Measurements from ENCODE around the gene ASTN2.

GRCh38 chr9:116689486-116690032 lies 725.3 kb downstream of the ASTN2 start:
- TF ChIP-seq, protein P1, sequence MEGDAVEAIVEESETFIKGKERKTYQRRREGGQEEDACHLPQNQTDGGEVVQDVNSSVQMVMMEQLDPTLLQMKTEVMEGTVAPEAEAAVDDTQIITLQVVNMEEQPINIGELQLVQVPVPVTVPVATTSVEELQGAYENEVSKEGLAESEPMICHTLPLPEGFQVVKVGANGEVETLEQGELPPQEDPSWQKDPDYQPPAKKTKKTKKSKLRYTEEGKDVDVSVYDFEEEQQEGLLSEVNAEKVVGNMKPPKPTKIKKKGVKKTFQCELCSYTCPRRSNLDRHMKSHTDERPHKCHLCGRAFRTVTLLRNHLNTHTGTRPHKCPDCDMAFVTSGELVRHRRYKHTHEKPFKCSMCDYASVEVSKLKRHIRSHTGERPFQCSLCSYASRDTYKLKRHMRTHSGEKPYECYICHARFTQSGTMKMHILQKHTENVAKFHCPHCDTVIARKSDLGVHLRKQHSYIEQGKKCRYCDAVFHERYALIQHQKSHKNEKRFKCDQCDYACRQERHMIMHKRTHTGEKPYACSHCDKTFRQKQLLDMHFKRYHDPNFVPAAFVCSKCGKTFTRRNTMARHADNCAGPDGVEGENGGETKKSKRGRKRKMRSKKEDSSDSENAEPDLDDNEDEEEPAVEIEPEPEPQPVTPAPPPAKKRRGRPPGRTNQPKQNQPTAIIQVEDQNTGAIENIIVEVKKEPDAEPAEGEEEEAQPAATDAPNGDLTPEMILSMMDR (IDR thresholded peaks at IDR 0.05), result no peak
- TF ChIP-seq POLR2AphosphoS5 (IDR thresholded peaks at IDR 0.05), result no peak

Measured in prostate gland (tissue), 2 donors.